B cell (primary cell): ENCODE measurements around the gene GADD45A.

ENCODE experiments used
- EZH2 ChIP-seq: IDR thresholded peaks from 2 replicates; pipeline ENCODE4 v1.6.1; 2012; ENCODE audit warnings: borderline replicate concordance, low read depth, mild to moderate bottlenecking, moderate library complexity, low read length; ENCODE audit not compliant: insufficient read depth, poor library complexity, severe bottlenecking
- TF ChIP-seq, protein P1 (sequence below): fragments of 200-600 bp; IDR thresholded peaks from one replicate; pipeline ENCODE4 v1.8.0; 2022; ENCODE audit warnings: antibody characterized with exemption, mild to moderate bottlenecking

DNA sequence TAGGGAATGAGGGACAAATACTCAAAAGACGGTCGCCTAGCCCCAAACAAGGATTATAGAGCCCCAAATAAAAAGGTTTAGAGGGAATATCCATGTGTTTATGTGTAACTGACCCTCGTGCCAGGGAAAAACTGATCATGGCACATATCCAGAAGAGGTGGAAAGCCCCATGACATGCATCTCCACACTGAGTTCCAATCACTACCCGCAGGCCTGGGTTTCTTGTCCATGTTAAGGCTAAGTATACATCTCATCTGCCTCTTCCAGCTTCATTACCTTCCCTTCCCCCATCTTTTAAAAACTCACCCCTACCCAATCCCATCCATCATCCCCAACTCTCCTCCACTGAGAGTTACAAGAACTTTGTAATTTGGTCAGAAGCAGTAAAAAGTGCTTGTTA lies 15.2 kb downstream of the GADD45A start:
- no peak for TF ChIP-seq EZH2
- TF ChIP-seq, protein P1, sequence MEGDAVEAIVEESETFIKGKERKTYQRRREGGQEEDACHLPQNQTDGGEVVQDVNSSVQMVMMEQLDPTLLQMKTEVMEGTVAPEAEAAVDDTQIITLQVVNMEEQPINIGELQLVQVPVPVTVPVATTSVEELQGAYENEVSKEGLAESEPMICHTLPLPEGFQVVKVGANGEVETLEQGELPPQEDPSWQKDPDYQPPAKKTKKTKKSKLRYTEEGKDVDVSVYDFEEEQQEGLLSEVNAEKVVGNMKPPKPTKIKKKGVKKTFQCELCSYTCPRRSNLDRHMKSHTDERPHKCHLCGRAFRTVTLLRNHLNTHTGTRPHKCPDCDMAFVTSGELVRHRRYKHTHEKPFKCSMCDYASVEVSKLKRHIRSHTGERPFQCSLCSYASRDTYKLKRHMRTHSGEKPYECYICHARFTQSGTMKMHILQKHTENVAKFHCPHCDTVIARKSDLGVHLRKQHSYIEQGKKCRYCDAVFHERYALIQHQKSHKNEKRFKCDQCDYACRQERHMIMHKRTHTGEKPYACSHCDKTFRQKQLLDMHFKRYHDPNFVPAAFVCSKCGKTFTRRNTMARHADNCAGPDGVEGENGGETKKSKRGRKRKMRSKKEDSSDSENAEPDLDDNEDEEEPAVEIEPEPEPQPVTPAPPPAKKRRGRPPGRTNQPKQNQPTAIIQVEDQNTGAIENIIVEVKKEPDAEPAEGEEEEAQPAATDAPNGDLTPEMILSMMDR = no peak
